Psoas muscle (tissue), 8 donors: ENCODE results near the gene TCTA. TPM values are rescaled to one million over a fixed set of nuclear protein-coding genes. Genes with fewer than 3 reads are reported as not detected.

ENCODE experiments used
- ATAC-seq, 4 donors: fragments of 200-7000 bp; cut with Tn5 transposase; one replicate each; pipeline ENCODE4 v1.9.1; 2020; ENCODE audit warnings: moderate library complexity in 3 of 4, mild to moderate bottlenecking in 2 of 4
- DNase-seq, 2 donors: peaks; one replicate each; pipeline ENCODE4 v3.0.0-alpha.2; 2020
- H3K27ac ChIP-seq: fragments of 200-600 bp; one replicate; pipeline ENCODE4 v1.8.0; 2022
- H3K27me3 ChIP-seq, 3 donors: fragments of 200-600 bp in 1 of 3; one replicate each; pipeline versions ENCODE4 v1.6.1 to v1.8.0; 2013 to 2022; ENCODE audit warnings: low read length in 2 of 3, mild to moderate bottlenecking in 2 of 3, moderate library complexity in 1 of 3; ENCODE audit not compliant: insufficient read depth in 3 of 3
- H3K36me3 ChIP-seq, 2 donors: fragments of 200-600 bp in 1 of 2; one replicate each; pipeline versions ENCODE4 v1.6.1 to v1.8.0; 2013 to 2022; ENCODE audit warnings: low read depth in 1 of 2, mild to moderate bottlenecking in 1 of 2, moderate library complexity in 1 of 2; ENCODE audit not compliant: insufficient read depth in 1 of 2
- H3K4me1 ChIP-seq: fragments of 200-600 bp; one replicate; pipeline ENCODE4 v1.8.0; 2022
- H3K4me3 ChIP-seq: fragments of 200-600 bp; one replicate; pipeline ENCODE4 v1.8.0; 2022; ENCODE audit warnings: mild to moderate bottlenecking
- H3K9me3 ChIP-seq: fragments of 200-600 bp; one replicate; pipeline ENCODE4 v1.8.0; 2022
- WGBS, 3 donors: extraction: QIAGEN DNeasy Blood & Tissue Kit; methylation state at CpG; one replicate each; pipeline versions ENCODE4 v1.1.6 to v1.1.7; 2013; 5-methylcytosine and 5-hydroxymethylcytosine counted together
- intact Hi-C, 2 donors: fragments of 100-400 bp; cut with DNase I; formaldehyde crosslinking; loops; one replicate each; pipeline versions ENCODE4 v1.11.0 to v1.14.2; 2022
- polyA plus RNA-seq, 3 donors: library from polyadenylated mRNA; stranded (reverse); fragments of 200-250 nt; gene quantifications; one replicate each; pipeline ENCODE4 v1.2.3, GENCODE V29; 2013
- total RNA-seq, 4 donors: library from RNA; stranded (reverse); fragmentation: NEBNext Ultra II Directional in 2 of 4; extraction: Animal tissue kit (Norgen Biotek cat#: 25700) in 2 of 4; gene quantifications; one replicate each; pipeline versions ENCODE4 v1.2.1 to v1.2.4, GENCODE V29; 2021 to 2023
- TF ChIP-seq, protein P1 (sequence below): fragments of 200-600 bp; IDR thresholded peaks from one replicate; pipeline ENCODE4 v1.8.0; 2022; ENCODE audit warnings: antibody characterized with exemption
- donor health status: healthy with polysubstance abuse.
- donor health status: DM: no; HTN: no; CAD: no; lungs with moderate emphysema.
- donor health status: Bipolar disorder and iron deficiency.
- donor health status: healthy.
- donor health status: DM: yes; HTN: yes; CAD: no.
- donor health status: DM: no; HTN: no; CAD: no.
- donor health status: DM: no; HTN: no; CAD: no.
- donor health status: DM: yes; HTN: yes; CAD: no.

Gene TCTA
- total and polyA plus RNA-seq, 7 donors = 11.4 to 46.1 (median 18.1) TPM

- peaks cover 4% of the 10 kb centered on the region for H3K4me1 ChIP-seq
- H3K9me3 ChIP-seq = no peaks in the 10 kb centered on the region
- no peak overlapping the region for H3K27ac ChIP-seq
- TF ChIP-seq, protein P1, sequence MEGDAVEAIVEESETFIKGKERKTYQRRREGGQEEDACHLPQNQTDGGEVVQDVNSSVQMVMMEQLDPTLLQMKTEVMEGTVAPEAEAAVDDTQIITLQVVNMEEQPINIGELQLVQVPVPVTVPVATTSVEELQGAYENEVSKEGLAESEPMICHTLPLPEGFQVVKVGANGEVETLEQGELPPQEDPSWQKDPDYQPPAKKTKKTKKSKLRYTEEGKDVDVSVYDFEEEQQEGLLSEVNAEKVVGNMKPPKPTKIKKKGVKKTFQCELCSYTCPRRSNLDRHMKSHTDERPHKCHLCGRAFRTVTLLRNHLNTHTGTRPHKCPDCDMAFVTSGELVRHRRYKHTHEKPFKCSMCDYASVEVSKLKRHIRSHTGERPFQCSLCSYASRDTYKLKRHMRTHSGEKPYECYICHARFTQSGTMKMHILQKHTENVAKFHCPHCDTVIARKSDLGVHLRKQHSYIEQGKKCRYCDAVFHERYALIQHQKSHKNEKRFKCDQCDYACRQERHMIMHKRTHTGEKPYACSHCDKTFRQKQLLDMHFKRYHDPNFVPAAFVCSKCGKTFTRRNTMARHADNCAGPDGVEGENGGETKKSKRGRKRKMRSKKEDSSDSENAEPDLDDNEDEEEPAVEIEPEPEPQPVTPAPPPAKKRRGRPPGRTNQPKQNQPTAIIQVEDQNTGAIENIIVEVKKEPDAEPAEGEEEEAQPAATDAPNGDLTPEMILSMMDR = no peak
- peaks cover 0 to 46% of the 10 kb centered on the region in 2 donors for H3K36me3 ChIP-seq
- intact Hi-C loops = no loop called here
- 88 to 93% (median 88%) methylated on average over 6 of the region's 6 CpGs for WGBS, 3 donors
- no peak overlapping the region for H3K4me3 ChIP-seq
- H3K27me3 ChIP-seq = no peaks in the 10 kb centered on the region
- no peak for ATAC-seq
- peak in 1 of 2 donors; percentile 35 for DNase-seq
Measured at GRCh38 chr3:49424816-49425215, 12.6 kb downstream of the TCTA start.

DNA sequence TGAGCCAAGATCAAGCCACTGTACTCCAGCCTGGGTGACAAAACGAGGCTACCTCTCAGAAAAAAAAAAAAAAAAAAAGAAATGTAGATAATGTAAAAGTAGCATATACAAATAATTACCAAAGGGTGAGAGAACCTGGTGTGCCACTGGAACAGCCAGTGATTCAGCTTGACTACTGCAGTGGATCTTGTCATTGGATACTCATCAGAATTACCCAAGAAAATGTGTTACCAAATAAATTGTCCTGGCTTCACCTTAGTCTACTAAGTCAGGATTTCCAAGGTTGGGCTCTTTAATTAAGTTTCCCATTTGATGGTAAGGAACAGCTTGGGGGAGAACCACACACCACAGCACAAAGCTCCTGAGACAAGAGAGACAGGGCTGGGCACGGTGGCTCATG is 15.4 kb downstream of the TCTA start:
- peak in 2 of 4 donors; percentile 29 to 33 for ATAC-seq
- no peak overlapping the region for H3K4me3 ChIP-seq
- H3K4me1 ChIP-seq = no peaks in the 10 kb centered on the region
- WGBS, 3 donors = 83 to 92% (median 88%) methylated on average over 2 of the region's 2 CpGs
- intact Hi-C loops = no loop called here
- peak overlapping the region; percentile 85 for H3K27ac ChIP-seq
- H3K9me3 ChIP-seq = no peaks in the 10 kb centered on the region
- TF ChIP-seq, protein P1 = no peak
- peak in 1 of 2 donors; percentile 6 for DNase-seq
- peaks cover 0 to 37% of the 10 kb centered on the region in 2 donors for H3K36me3 ChIP-seq
- no peaks in the 10 kb centered on the region for H3K27me3 ChIP-seq

GRCh38 chr3:49428752-49429080 is 16.5 kb downstream of the TCTA start:
- Histone ChIP-seq H3K27ac (peak overlapping the region; percentile 85), H3K9me3 (no peaks in the 10 kb centered on the region), H3K4me1 (no peaks in the 10 kb centered on the region), H3K27me3 (no peaks in the 10 kb centered on the region), H3K4me3 (peak overlapping the region; percentile 72), H3K36me3 (peaks cover 0 to 27% of the 10 kb centered on the region in 2 donors)
- WGBS, 3 donors = 5 to 7% (median 5%) methylated on average over 9 of the region's 9 CpGs
- TF ChIP-seq, protein P1 = no peak
- DNase-seq (no peak), ATAC-seq (peak in 3 of 4 donors; percentile 1 to 3 (median 2))
- intact Hi-C loops = no loop called here

DNA sequence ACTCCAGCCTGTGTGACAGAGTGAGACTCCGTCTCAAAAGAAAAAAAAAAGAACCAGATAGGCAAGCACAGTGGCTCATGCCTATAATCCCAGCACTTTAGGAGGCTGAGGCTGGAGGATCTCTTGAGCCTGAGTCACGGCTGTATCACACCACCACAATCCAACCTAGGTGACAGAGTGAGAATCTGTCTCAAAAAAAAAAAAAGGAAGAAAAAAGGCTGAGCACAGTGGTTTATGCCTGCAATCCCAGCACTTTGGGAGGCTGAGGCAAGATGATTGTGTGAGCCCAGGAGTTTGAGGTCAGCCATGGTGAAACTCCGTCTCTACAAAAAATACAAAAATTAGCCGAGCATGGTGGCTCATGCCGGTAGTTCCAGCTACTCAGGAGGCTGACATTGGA is 22.5 kb downstream of the TCTA start:
- ATAC-seq = no peak
- DNase-seq = no peak
- WGBS, 3 donors = 84 to 91% (median 88%) methylated on average over 5 of the region's 5 CpGs
- Histone ChIP-seq H3K36me3 (no peaks in the 10 kb centered on the region), H3K27me3 (no peaks in the 10 kb centered on the region), H3K27ac (no peak overlapping the region), H3K4me1 (no peaks in the 10 kb centered on the region), H3K9me3 (no peaks in the 10 kb centered on the region), H3K4me3 (no peak overlapping the region)
- intact Hi-C loops = no loop called here
- TF ChIP-seq, protein P1 = no peak

GRCh38 chr3:49445391-49445790 is 33.2 kb downstream of the TCTA start:
- TF ChIP-seq, protein P1 = no peak
- DNase-seq (no peak), ATAC-seq (no peak)
- Histone ChIP-seq H3K4me1 (peaks cover 10% of the 10 kb centered on the region), H3K27ac (no peak overlapping the region), H3K27me3 (no peaks in the 10 kb centered on the region), H3K4me3 (no peak overlapping the region), H3K9me3 (no peaks in the 10 kb centered on the region), H3K36me3 (no peaks in the 10 kb centered on the region)
- 97 to 98% (median 97%) methylated on average over 5 of the region's 5 CpGs for WGBS, 3 donors
- intact Hi-C loops = loop anchor here (5.0 kb wide), 3 partner anchors 83 to 273 kb away; partner anchors contain the start of gene KLHDC8B (in 2 of the 2)
